Activated naive CD8-positive, alpha-beta T cell treated with anti-CD3 and anti-CD28 coated beads, Interleukin-2, amount 50 U/mL, for 16 hours (primary cell): ENCODE measurements around the gene LRRC73.
"Not testable (repeated sequence)": the region's sequence is repeated elsewhere in the genome, so short reads cannot be mapped to it uniquely, and the experiment has no call there.

Experiments used
- DNase-seq: peaks from one replicate; pipeline ENCODE4 v3.0.0-alpha.2; 2020; ENCODE audit warnings: low read depth, low spot score

Gene LRRC73, protein sequence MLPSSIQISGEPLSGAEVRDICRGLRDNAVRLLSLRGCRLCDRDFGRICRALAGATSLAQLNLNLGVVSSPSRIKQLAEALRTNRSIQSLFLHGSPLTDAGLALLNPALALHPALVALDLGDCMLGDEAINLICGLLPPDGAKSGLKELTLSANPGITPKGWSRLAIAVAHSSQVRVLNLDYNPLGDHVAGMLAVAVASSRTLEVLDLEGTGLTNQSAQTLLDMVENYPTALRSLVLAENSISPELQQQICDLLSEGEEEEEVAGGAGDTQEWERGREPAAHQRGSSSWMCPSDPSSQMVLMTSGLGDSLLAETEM

DNA sequence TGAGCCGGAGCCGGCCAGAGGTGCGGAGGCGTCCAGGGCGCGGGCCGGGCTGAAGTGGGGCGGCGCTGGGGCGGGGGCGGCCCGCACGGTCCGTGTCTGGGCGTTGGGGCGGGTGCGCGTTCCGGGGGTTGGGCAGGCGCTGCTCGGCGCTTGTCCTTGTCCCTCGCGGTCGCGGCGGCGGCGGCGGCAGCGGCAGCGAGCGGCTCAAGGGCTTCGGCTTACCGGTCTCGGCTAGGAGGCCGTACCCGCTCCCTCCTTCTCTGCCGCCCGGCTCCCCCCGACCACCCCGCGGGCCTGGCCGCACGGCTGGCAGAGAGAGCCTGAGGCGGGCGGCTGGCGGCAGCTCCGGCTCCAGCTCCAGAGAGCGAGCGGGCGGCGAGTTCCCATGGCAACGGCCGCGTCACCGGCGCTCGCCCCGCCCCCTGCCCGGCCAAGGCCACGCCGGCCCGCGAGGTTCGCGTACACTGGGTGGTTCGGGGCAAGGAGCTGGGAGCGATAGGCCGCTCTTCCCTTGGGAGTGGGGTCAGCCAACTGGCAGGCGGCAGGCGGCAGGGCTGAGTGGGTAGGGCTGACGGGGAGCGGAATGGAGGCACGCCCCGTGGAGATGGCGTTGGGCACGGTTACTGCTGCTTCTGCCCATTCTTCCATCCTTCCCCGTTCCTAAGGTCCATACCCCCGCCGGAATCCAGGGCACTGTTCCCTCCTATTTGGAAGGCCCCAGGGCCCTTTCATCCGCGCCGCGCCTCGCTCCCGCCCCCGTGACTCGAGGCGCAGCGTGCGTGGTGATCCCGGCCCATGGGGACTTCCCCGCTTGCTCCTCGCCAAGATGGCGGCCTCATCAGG, at the start of gene LRRC73:
TSS of gene LRRC73 (minus strand) at position 363 of the 843 bp plus-strand sequence. CDS start 561 bp downstream, outside the sequence.
- peak; percentile 41 for DNase-seq

DNA sequence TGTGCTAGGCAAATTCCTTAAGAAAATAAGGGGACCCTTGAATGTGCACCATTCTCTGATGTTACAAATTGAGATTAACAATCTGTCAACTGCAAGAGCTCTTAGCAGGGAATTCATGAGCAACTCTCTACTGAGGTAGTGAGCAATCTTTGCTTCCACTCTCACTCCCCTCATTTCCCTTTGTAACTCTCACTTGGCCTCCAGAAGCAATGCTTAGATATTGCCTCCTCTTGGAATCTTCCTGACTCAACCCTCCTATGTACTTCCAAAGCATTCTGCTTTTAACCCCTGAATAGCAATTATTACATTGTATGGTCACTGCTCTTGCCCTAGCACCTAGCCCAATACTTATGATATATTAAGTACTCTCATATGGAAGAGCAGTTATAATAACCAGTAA, 49.2 kb upstream of the LRRC73 start:
- no peak for DNase-seq

DNA sequence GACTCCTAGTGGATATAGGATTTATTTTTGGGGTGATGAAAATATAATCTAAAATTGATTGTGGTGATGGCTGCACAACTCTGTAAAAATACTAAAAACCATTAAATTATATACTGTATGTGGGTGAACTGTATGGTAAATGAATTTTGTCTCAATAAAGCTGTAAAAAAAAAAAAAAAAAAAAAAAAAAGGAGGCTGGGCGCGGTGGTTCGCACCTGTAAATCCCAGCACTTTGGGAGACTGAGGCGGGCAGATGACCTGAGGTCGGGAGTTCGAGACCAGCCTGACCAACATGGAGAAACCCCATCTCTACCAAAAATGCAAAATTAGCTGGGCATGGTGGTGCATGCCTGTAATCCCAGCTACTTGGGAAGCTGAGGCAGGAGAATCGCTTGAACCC, 47.5 kb upstream of the LRRC73 start:
- not testable (repeated sequence) for DNase-seq

DNA sequence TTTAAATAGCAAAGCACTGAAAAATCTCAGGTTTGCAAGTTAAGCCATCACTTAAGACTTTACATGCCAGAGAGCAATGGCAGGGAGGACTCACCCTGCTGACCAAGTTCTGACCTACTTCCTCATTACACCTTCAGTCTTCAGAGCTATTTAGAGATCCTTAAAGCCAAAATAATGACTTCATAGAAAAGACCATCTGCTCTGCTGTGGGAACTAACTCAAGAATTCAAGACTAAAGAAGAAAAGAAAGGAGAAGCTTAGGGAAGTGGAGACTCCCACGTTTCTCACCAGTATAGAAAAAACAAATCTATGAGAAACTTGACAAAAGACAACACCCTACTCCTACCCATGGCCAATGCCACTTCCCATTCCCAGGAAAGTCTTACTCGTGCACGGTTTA, 37.1 kb upstream of the LRRC73 start:
- DNase-seq = no peak

DNA sequence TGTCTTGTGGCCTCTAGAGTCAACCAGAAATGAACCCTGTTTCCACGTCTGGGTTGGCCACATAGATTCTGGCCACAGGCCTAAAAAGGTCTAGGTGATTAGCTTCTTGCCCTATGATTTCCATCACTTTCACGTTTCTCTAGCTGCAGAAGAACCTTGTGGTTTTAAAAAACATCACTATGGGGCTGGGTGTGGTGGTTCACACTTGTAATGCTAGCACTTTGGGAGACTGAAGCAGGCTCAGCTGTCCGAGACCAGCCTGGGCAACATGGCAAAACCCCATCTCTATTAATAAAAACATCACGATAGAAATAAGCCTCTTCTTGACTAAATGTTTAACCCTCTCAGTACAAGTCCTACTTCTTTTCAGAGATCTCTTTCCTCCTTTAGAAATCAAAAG, 34.3 kb upstream of the LRRC73 start:
- DNase-seq = no peak

DNA sequence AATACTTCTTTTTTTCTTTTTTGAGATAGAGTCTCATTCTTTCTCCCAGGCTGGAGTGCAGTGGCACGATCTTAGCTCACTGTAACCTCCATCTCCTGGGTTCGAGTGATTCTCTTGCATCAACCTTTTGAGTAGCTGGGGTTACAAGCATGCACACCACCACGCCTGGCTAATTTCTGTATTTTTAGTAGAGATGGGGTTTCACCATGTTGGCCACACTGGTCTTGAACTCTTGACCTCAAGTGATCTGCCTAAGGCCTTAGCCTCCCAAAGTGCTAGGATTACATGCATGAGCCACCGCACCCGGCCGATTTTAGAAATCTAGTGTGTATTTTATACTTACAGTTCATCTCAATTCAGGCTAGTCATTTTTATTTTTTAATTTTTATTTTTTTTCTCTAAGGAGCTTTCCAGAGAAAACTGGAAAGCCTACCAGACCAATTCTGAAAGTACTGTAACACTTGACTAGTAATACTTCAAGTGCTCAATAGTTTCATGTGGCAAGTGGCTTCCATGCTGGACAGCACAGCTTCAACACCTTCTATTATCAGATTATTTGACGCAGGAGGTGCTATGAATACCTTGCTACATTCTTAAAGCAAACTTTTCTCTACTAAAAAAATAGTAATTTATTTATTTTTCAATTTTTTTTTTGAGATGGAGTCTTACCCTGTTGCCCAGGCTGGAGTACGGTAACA, 31.8 kb upstream of the LRRC73 start:
- DNase-seq = no peak

DNA sequence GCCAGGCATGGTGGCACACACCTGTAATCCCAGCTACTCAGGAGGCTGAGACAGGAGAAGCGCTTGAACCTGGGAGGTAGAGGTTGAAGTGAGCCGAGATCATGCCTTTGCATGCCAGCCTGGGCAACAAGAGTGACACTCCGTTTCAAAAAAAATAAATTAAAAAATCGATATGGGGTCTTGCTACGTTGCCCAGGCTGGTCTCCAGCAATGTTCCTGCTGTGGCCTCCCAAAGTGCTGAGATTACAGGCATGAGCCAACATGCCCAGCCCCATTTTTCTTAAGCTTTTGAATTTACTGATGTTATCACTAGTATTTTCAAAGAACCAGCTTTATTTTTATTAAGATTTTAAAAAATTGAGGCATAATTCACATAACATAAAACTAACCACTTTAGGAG, 30.4 kb upstream of the LRRC73 start:
- DNase-seq = no peak

DNA sequence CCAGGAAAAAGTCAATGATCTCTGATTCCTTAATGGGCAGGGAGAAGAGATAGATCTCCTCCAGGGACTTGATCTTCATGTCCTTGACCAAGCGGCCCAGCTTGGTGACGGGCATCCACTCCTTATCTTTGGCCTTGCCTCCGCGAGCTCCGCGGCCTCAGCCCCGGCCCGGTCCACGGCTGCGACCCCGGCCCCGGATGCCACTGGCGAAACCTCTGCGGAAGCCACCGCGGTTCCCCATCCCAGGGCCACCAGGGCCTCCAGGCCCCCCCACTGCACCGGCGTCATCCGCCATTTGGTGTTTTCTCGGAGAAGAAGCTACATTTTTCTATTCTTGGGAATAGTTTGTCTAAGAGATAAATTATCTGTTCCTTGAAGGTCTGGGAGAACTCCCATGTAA, 29.3 kb upstream of the LRRC73 start:
- DNase-seq = not testable (repeated sequence)

DNA sequence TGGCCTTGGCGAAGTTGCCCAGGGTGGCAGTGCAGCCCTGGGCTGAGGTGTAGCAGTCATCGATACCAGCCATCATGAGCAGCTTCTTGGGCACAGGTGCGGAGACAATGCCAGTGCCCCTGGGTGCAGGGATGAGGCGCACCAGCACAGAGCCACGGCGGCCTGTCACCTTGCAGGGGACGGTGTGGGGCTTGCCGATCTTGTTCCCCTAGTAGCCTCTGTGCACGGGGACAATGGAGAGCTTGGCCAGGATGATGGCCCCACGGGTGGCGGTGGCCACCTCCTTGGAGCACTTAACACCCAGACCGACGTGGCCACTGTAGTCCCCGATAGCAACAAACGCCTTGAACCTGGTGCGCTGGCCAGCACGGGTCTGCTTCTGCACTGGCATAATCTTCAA, 28.8 kb upstream of the LRRC73 start:
- DNase-seq = not testable (repeated sequence)

DNA sequence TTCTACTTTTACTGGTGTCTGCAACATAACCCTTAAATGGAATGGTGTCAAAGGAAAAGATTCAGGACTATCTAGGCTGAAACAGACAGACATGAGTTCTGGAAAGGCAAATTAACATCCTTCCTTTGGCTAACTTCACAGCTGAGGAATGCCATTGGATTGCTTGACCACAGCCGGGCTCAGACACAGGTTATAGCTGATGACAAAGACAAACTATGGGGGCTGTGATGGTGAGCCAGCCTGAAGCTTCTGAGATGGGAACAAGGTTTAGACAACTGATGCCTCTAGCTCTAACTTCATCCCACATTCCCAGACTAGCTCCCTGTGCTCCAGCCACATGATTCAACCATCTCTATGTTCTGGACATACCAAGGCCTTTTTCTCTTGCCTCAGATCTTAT, 22.1 kb upstream of the LRRC73 start:
- no peak for DNase-seq

DNA sequence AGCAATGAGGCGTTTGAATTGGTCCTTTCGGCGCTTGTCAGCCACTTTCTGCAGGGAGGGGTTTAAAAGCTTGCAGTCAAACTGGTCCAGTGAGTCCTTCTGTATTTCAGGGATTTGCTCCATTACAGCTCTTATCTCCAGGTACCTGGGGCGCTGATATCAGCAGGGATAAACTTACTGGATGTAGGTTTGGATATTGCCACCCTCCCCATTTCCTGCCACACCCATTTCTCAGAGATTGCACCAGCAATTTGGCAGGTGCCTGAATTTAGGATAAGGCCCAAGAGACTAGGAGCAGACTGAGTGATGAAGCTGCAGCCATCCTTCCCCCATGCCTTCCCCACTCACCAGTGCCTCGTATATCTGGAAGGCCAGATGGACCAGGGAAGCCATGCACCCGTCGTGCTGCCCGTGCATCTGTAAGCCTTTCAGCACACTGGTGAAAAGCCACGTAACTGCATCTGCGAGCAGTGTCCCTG, 14.4 kb upstream of the LRRC73 start:
- DNase-seq = no peak

DNA sequence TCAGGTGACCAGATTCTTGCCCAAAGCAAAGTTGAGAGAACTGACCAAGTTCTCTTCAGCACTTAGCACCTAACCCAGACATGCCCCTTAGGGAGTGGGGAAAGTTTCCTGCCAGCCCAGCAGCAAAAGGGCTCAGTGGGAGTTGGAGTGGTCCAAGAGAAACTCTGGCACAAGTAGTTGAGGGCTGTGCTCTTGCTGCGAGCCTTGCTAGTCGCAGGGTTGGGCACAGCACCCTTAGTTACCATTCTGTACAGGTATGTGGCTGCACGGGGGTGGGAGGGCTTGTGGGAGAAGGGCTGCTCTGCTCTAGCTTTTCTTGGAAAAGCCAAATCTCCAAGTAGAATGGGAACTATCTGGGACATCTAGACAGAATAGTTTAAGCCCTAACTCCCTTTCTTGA, 13.1 kb upstream of the LRRC73 start:
- DNase-seq = no peak

DNA sequence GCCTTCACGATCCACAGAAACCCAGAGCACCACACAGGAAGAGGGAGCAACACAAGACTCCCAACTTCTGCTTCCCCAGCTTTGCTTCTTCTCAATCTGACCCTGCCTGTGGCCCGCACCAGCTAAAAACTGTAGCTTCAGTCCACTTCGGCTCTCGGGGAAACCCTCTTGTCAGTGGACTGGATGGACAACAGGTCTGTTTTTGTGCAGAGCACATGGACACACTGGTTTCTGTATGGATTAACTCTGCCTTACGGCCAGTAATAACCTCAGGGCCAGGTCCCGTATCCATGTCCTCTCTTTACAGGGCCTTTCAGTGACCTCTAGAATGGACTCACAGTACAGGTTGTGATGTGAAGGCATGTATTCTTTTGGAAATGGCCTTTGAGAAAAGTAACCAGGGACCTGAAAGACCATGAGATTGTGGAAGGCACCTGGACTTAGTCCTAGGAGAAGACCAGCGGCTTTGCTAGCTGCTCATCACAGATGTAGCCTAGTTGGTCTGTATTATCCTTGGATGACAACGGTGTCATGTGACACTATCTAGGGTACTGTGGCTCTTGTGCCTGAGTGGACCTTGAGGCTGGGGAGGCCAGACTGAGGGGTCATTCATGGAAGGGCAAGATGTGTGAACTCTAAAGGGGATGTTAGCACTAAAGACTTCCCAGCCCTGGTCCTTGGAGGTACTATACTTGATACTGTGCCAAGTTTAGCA, 12.6 kb upstream of the LRRC73 start:
- DNase-seq = no peak

DNA sequence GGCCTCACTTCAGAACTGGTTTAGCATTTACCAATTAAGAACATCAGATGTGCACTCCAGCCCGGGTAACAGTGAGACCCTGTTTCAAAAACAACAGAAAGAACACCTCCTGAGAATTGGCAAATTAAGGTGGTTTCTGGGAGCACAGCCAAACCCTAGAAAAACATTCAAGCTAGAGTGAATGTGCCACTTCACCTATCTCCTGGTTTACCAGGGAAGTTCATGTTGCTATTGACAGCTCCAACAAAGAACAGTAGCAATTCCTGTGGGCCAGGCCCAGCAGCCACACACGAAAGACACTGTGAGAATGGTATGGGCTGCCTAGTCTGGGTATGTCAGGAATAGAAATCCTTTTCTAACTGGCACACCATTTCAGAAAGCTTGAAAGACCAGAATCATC, 11.7 kb upstream of the LRRC73 start:
- DNase-seq = no peak

DNA sequence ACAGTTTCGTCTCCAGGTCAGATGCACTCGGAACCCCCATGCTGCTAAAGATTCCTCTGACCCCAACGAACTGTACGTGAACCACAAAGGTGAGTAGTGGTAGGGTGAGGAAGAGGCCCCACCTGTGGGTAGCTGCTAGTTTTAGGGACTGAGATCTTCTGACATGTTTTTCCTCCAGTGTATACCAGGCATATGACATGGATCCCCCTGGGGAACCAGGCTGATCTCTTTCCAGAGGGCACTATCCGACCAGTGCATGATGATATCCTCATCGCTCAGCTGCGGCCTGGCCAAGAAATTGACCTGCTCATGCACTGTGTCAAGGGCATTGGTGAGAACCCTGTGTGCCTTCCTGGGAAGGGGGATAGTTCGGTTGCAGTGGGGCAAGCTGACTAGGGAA, 10.0 kb upstream of the LRRC73 start:
- no peak for DNase-seq

DNA sequence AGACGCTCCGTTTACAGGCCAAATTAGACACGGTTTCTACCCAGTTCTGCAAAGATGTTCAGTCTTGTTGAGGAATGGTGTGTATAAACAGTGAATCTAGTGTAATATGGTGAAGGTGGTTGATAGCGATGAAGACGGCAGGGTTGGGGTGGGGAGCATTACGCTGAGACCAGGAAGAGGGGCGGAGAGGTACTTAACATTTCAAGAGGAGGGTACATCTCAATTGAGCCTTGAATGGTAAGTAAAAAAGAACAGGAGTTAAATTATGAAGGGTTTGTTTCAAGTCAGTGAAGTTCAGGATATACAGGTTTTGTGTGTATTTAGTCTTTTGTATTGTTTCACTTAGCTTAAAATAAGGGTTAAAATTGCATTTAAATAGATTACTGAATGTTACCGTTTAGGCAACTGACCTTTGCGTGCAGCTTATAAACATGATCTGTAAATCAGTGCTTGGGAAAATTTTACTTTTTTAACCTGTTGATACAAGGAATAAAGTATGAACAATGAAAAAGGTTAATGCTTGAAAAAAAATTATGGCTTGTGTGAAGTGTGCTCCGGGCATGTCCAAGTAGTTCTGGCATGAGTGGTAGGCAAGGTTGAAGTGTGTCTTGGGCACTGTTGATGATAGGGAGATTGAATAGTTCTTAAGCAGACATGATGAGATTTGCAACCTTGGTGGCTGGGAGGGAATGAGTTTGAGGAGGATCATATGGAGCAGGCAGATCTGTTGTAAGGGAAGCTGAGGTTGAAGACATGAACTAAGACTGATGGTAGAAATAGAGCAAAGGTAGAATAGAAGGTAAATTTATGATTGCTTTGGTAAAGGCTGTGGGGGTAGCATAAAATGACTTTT, 7.6 kb upstream of the LRRC73 start:
- DNase-seq = no peak

DNA sequence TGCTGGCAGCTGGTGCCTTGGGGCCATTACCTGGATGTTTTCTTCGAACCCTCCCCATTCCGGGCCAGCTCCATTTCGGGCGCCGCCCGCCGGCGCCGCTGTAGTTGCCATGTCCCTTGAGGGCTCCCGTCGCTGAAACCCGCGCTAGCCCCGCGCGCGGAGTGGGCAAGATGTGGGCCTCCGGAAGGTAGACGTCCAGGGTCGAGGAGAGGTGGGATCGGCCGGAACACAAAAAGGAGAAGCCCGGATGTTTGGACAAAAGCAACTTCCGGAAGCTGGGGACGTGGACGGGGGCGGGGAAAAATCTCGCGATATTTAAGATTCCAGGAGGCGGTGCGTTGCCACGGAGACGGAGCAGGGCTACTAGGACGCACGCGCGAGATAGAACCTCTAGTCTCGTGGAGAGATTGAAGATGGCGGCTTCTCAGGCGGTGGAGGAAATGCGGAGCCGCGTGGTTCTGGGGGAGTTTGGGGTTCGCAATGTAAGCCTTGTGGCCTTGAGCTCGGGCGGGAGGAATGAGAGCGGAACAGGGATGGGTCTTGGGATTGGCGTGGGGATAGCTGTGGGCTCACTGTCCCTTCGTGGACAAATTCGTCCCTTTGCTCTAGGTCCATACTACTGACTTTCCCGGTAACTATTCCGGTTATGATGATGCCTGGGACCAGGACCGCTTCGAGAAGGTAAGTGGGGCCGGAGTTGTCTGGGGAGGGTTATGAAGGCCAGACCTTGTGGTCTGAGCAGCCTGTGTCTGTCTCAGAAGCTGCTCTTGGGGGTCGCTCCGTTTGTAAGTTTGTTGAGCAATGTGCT, 6.8 kb upstream of the LRRC73 start, which contains the start of the genes POLR1C and YIPF3:
TSS of gene POLR1C (plus strand) at position 393 of the 808 bp plus-strand sequence. CDS start at position 414, 21 bp downstream.
TSS of gene YIPF3 (minus strand) at position 230 of the 808 bp plus-strand sequence. CDS start at position 111, 119 bp downstream.
- DNase-seq = peak; percentile 93

DNA sequence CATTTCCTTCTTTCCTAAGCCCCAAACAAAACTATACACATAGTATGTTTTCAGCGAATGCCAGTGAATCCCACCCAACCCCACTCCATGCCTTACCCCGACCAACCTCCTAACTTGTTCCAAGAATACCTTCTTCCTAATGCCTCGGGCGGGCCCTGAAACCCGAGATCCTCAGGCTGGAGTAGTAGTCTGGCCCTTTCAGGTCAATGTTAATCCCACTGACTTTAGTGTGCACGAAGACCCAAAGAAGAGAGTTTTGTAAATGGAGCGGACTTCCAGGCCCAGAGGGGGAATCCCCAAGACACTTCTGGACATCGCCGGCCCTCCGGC, 6.2 kb upstream of the LRRC73 start:
- DNase-seq = no peak

DNA sequence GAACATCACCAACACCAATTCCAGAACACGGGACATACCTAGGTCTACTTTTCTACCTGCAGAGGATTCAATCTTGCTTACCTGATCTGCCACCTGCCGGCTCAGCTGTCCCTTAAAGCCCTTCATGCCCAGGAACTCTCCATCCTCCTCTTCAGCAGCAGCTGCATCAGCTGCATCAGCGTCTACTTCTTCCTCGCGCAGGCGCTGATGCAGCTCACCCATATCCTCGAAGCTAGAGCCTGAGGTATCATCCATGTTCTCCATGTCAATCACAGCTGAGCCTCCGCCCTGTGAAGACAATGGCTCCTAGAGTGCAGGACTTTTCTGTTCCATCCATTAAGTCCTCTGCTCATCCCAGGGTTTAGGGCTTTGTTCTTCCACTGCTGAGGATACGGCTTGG, 5.7 kb upstream of the LRRC73 start:
- DNase-seq = no peak
